ENCODE data around the gene MAGEA9.
"Not testable (repeated sequence)": the region's sequence is repeated elsewhere in the genome, so short reads cannot be mapped to it uniquely, and the experiment has no call there.

MAGEA9 gene, protein sequence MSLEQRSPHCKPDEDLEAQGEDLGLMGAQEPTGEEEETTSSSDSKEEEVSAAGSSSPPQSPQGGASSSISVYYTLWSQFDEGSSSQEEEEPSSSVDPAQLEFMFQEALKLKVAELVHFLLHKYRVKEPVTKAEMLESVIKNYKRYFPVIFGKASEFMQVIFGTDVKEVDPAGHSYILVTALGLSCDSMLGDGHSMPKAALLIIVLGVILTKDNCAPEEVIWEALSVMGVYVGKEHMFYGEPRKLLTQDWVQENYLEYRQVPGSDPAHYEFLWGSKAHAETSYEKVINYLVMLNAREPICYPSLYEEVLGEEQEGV

GRCh38 chrX:149781727-149782126, at the start of gene MAGEA9:
MAGEA9 (plus strand) TSS chrX:149781930; CDS start chrX:149786211, 4,281 bp downstream.
- not testable (repeated sequence) for ATAC-seq, DNase-seq

DNA sequence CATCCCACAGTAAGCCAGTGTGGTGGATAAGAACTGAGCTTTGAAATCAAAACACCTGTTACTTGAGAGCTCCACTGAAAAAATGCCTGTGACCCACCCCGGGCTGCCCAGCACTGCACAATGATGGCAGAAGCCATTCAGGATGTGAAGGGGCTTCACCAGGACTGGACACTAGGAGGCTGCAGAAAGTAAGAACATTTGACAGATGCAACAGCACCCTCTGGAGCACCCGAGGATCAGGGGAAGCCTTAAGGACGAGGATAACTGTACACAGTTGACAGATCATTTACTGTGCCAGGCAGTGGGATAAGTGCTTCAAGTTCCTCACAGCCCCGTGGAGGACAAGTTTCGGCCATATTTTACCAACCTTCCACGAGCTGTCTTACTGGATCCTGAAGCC, 39.5 kb upstream of the MAGEA9 start:
- not testable (repeated sequence) for ATAC-seq, DNase-seq

DNA sequence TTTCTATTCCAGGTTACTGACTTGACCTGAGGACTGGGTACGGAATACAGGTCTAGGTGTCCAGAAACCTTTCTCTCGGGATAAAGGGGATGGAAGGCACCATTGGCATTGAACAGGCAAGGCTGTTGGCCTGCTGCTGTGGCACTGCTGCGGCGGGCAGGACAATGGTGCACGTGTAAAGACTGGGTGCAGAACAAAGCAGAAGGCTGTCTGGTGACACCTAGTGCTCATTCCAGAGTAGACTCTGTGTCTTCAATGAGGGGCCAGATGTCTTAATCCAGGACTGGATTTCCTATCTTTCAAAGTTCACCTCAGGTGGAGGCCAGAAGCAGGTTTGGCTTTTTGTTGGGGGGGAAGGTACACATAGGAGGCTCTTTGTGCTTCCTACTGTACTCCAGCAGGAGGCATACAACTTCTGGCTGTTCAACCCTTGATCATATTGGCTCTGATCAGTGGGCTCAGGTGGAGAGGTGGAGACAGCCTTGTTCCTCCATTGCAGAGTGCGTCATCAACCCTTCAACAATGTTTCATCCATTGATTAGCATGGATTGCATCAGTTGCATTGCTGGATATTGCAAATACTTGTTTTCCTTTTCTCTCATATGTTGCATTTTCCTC, 35.2 kb upstream of the MAGEA9 start:
- ATAC-seq: peak; percentile 23
- not testable (repeated sequence) for DNase-seq

DNA sequence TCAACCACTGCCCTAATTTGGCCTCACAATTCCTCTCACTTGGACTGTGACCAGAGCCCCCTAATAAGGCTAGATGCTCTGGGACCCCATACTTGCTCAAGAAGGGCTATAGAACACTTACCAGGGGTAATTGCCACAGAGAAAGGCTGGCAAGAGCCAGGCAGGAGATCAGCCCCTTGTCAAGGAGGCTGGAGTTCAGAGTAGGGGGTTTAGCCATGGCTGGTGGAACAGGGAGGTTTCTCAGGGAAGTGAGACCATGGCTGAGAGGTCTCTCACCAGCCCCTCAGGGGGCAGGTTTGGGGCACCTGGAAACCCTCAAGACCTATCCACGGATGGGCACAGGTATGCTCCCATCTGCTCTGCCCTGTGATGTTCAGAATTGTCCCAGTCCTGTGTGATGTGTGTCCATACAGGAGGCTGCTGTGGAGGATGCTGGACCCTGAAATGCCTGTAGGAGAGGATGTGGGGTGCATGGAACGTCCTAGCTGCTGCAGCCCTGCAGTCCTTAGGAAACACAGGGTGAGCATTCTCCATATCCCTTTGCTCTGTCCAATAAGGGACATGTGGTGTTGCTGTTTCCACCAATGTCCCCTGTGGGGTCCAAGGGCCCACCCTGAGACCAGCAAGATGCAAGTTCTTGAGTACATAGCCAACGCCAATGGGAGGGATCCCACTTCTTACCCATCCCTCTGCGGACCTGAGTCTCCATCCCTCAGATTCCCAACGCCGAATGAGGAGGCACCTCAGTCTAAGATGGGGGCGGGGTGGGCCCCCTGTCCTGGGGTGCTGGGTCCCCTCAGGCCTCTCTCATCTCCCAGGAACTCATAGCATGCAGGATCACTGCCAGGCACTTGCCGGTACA, 24.3 kb upstream of the MAGEA9 start:
- no peak for DNase-seq
- ATAC-seq: no peak

DNA sequence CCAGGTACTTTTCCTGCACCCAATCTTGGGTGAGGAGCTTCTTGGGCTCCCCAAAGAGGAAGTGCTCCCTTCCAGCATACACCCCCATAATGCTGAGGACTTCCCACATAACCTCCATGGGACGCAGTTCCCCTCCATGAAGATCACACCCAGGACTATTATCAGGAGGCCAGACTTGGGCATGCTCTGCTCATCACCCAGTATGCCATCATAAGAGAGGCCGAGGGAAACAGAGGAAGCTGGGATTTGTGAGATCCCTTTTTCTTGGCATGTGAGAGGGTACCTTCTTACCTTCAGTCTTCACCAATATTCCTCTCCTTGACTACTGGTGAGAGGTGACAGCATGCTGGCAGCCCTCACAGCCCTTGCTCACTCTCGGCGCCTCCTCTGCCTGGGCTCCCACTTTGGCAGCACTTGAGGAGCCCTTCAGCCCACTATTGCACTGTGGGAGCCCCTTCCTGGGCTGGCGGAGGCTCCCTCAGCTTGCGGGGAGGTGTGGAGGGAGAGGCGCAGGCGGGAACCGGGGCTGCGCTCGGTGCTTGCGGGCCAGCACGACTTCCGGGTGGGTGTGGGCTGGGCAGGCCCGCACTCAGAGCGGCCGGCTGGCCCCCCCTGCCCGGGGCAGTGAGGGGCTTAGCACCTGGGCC, 23.5 kb upstream of the MAGEA9 start:
- ATAC-seq: no peak
- DNase-seq: no peak

DNA sequence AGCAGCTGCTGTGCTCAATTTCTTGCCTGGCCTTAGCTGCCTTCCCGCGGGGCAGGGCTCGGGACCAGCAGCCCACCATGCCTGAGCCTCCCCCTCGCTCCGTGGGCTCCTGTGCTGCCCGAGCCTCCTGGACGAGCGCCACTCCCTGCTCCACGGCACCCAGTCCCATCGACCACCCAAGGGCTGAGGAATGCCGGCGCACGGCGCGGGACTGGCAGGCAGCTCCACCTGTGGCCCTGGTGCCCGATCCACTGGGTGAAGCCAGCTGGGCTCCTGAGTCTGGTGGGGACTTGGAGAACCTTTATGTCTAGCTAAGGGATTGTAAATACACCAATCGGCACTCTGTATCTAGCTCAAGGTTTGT, 23.0 kb upstream of the MAGEA9 start:
- not testable (repeated sequence) for ATAC-seq, DNase-seq

DNA sequence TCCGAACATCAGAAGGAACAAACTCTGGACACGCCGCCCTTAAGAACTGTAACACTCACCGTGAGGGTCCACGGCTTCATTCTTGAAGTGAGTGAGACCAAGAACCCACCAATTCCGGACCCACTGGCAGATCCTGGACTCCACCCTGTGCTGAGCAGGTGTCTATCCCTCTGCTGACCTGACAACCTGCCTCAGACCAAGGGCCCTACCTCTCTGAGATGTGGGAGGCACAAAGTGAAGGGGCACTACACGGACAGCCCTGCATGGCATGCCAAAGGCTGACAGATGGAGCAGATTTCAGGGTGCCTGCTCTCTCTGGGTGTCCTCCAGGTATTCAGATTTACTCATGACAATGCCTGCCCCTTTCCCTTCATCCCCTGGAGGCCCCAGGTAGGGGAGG, 21.9 kb upstream of the MAGEA9 start:
- no peak for DNase-seq

DNA sequence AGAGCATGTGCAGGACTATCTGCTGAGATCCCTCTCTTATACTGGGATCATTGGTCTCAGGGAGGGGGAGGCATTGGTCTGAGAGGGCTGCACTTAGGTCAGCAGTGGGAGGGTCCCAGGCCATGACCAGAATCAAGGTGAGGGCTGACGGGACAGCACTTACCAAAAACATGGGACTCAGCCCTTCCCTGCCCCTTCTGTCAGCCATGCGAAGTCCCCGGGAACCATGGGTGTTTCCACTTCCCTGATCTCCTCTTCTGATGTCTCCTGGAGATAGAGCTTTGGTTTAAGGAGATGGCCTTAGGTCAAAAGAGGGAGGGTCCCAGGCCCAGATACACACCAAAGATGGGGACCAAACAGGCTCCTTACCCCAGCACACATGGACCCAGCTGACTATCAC, 20.8 kb upstream of the MAGEA9 start:
- ATAC-seq: no peak
- DNase-seq: no peak

More for the DNA sequence above, 21.9 kb upstream of the MAGEA9 start:
- no peak for ATAC-seq

DNA sequence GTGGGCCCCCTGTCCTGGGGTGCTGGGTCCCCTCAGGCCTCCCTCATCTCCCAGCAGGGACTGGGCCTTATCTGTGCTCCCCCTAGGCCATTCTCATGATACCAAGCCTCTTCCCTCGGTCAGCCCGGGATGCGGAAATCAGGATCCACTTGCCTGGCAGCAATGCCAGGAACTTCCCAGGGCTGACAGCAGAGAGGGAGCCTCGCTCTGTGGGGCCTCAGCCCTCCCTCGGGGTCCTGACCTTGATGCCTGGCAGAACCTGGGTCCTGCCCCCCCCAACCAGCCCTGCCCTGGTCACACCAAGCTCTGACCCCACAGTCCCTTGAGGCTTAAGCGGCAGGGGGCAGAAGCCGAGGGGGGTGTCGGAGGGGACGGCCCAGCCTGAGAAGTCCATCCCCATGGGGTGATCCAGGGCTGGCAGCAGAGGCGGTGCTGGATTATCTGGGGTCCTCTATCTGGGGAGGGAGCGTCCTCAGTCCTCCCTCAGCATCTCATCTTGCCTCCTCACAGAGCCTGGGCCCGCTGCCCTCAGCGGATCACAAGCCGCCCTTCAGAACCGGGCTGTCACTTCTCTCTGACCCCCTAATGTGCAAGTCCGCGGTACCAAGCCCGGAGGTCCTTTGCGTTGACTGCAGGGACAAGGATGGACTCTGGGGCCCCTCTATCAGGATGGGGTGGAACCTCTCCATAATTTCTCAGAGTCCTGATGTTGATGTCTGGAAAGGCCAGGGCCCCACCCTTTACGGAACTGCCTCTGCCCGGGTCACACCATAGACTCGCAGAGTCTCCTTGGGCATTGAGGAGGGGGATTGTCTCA, 19.7 kb upstream of the MAGEA9 start:
- not testable (repeated sequence) for ATAC-seq, DNase-seq

DNA sequence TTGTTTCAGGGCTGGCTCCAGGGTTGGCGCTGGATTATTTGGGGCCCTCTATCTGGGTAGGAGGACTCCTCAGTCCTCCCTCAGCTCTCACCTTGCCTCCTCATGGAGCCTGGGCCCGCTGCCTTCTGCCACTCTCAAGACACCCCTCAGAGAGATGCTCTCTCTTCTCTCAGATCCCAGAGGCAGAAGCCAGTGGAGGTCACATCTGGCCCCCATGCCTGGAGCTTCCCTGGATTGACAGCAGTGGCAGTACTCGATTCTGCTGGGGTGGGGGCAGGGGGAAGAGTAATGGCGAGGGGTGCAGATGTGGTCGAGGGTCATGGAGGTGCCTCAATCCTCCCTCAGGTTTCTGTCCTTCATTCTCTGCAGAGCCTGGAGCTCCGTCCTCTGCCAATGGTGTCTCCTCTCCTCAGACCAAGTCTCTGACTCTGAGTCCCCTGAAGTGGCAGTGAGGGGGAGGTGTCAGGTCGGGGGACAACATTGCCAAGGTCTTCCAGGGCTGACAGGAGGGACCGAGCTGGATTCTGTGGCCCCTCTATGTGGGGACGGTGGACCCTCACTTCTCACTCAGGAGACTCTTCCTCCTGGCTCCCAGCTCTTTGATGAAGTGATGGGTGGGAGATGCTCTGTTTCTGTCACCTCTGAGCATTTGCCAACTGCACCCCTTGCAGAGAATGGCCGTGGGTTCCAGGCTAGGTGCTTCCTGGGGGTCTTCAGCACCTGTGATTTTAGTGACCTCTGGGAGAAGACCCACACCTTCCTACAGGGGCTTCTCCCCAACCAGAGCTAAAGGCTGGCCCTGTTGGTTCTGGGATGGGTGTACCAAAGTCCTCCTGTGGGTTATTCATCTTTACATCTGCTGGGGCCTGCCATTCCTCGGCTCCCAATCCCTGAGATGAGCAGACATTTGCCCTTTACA, 18.8 kb upstream of the MAGEA9 start:
- no peak for ATAC-seq

GRCh38 chrX:149770344-149770743, 11.4 kb upstream of the MAGEA9 start:
- not testable (repeated sequence) for ATAC-seq, DNase-seq

More for the DNA sequence above, 18.8 kb upstream of the MAGEA9 start:
- DNase-seq: no peak

- not testable (repeated sequence) for ATAC-seq, DNase-seq
Observed at GRCh38 chrX:149773026-149773425, 8.7 kb upstream of the MAGEA9 start.

DNA sequence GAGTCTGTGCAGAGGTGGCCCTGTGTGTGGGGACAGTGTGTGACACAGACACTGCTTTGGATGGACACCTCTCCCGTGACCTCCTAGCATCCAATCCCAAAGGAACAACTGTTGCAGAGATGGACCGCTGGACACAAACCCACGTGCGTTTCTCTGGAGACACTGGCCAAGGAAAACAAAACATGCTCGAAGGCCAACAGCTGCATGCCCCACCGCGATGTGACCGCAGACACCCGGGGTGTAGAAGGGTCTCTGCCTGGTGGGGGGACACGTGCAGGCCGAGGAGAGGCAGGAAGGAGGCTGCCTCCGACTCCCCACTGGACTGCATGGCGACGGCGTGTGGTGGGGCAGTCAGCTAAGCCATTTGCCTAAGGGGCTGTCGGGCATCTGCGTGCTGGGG, 8.0 kb upstream of the MAGEA9 start, which contains the start of gene HSFX1:
Gene HSFX1 (plus strand): TSS at position 301 of the 400 bp plus-strand sequence. CDS start 614 bp downstream, outside the sequence.
- not testable (repeated sequence) for DNase-seq, ATAC-seq

DNA sequence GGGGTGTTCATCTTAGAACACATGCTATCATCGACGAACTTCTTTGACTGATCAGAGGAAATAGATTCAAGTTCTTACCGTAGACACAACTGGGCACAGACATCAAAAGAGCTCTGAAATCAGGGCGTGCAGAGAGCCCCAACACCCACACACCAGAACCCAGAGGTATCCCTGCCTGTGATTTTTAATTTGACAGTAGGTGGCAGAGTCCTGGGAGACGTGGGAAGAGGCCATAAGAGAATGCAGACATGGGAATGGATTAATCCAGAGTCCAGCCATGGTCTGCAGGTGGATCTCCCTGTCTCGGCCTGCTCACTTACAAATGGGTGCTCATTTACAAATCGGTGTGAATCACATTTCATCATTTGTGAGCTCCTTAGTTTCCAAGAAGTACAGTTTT, 3.7 kb upstream of the MAGEA9 start:
- ATAC-seq, DNase-seq: not testable (repeated sequence)

GRCh38 chrX:149795531-149795930, 13.8 kb downstream of the MAGEA9 start:
- DNase-seq: not testable (repeated sequence)
- ATAC-seq: peak; percentile 100

DNA sequence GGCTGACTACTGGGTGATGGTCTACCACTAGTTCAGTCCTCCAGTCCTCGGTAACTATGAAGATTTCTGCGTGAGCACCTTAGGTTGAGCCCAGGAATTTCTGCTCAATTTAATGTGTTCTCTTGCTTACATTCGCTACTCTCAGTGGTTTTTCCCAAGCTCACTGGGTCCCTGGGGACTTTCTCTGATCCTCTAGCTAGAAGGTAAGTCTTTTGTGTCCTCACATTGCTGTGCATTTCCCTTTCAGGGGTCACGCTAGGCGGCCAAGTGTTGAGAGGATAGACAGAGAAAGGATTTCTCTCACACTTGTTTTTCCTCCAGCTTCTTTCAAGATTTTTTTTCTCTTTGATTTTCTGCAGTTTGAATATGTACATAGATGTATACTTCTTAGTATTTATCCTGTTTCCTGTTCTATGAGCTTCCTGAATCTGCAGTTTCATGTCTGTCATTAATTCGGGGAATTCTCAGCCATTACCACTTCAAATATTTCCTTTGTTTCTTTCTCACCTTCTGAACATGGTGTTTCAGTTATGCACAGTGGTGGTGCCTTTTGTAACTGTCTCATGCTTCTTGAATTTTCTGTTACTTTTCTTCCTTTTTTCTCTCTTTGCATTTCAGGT, 17.5 kb downstream of the MAGEA9 start:
- no peak for DNase-seq
- ATAC-seq: no peak

DNA sequence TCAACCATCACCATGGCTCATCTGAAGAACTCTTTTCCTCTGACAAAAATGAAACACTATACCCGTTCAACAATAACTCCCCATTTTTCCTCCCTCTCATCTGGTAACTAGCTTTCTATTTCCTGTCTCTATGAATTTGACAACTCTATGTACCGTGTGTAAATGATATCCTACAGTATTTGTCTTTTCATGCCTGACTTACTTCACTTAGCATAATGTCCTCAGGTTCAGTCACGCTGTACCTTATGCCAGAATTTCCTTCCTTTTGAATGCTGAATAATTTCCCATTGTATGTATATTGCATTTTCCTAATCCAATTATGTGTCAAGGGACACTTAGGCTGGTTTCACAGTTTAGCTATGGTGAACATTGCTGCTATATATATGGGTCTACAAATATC, 18.2 kb downstream of the MAGEA9 start:
- ATAC-seq (no peak), DNase-seq (no peak)

- ATAC-seq: no peak
- DNase-seq: no peak
Observed at GRCh38 chrX:149803458-149804062, 21.8 kb downstream of the MAGEA9 start.

- DNase-seq: no peak
- ATAC-seq: no peak
Observed at GRCh38 chrX:149804102-149804501, 22.4 kb downstream of the MAGEA9 start.
